ENCODE data around the gene ZNF746.

DNA sequence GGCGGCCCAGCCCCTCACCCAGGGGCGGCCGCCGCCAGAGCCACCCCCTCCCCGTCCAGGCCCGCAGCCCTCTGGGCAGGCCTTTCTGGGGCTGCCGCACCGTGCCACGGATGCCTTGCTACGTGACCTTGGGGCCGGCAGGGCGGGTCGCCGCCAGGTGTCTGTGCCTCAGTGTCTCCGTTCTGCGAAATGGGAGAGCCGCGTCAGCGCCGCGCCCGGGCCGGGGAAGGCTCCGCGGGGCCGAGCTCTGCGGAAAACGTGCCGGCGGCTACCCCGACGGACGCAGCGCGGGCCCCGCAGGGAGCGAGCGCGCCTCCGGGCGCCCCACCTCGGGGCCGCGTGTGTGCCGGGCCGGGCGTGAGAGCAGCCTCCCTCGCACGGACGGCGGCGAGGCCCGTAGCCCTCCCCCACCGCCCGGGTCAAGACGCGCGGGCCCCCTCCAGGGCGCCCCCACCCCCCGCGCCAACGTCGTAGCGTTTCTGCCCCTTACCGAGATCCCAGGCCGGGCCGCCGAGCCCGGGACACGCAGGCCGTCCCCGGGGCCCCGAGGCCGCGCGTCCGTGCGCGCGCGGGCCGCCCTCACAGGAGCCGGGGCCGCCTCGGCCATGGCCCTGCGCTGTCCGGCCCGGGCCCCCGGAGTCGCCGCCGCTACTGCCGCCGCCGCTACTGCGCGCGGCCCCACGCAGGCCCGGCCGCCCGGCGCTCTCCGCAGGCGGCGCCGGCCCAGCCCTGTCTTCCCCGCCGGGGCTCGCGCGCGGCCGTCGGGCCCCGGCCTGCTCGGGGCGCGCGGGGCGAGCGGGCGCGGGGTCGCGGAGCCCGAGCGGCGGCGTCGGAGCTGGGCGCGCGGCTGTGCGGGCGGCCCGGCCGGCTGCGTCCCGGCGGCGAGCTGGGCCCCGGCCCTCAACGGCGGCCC lies 37.8 kb downstream of the ZNF746 start:
- TF ChIP-seq, protein P1, sequence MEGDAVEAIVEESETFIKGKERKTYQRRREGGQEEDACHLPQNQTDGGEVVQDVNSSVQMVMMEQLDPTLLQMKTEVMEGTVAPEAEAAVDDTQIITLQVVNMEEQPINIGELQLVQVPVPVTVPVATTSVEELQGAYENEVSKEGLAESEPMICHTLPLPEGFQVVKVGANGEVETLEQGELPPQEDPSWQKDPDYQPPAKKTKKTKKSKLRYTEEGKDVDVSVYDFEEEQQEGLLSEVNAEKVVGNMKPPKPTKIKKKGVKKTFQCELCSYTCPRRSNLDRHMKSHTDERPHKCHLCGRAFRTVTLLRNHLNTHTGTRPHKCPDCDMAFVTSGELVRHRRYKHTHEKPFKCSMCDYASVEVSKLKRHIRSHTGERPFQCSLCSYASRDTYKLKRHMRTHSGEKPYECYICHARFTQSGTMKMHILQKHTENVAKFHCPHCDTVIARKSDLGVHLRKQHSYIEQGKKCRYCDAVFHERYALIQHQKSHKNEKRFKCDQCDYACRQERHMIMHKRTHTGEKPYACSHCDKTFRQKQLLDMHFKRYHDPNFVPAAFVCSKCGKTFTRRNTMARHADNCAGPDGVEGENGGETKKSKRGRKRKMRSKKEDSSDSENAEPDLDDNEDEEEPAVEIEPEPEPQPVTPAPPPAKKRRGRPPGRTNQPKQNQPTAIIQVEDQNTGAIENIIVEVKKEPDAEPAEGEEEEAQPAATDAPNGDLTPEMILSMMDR (IDR thresholded peaks at IDR 0.05), result no peak
- no peak for TF ChIP-seq POLR2A (IDR thresholded peaks at IDR 0.05)

Data from testis (tissue), 2 donors.